ENCODE results near the gene PGK1. TPM values are rescaled to one million over a fixed set of nuclear protein-coding genes. Genes with fewer than 3 reads are reported as not detected.

PGK1 gene
- total RNA-seq, 1 donor from 2014 or later, result 261 TPM

- ATAC-seq, result no peak
- H3K4me1 ChIP-seq, result peaks cover 41% of the 10 kb centered on the region
- TF ChIP-seq CTCF (IDR thresholded peaks at IDR 0.05), result no peak
- no peaks in the 10 kb centered on the region for H3K27me3 ChIP-seq (ENCODE audit: low read depth)
- H3K27ac ChIP-seq, result no peak overlapping the region
- intact Hi-C loops (cut with DNase I), result no loop called here
- DNase-seq, result no peak
- no peaks in the 10 kb centered on the region for H3K9me3 ChIP-seq
- H3K36me3 ChIP-seq, result peaks cover 9% of the 10 kb centered on the region
- H3K4me3 ChIP-seq, result peak overlapping the region; percentile 72
Measured at GRCh38 chrX:78106651-78106986, 2.6 kb downstream of the PGK1 start.

- Histone ChIP-seq H3K27ac (no peak overlapping the region), H3K4me3 (no peak overlapping the region), H3K27me3 (ENCODE audit: low read depth) (no peaks in the 10 kb centered on the region), H3K36me3 (peaks cover 31% of the 10 kb centered on the region), H3K9me3 (no peaks in the 10 kb centered on the region), H3K4me1 (peaks cover 41% of the 10 kb centered on the region)
- intact Hi-C loops (cut with DNase I), result no loop called here
- DNase-seq (no peak), ATAC-seq (no peak)
- TF ChIP-seq CTCF (IDR thresholded peaks at IDR 0.05), result no peak
Measured at GRCh38 chrX:78109458-78109857, 5.4 kb downstream of the PGK1 start.

GRCh38 chrX:78111140-78111931 lies 7.3 kb downstream of the PGK1 start:
- intact Hi-C loops (cut with DNase I), result no loop called here
- peaks cover 49% of the 10 kb centered on the region for H3K36me3 ChIP-seq
- ATAC-seq (no peak), DNase-seq (no peak)
- no peaks in the 10 kb centered on the region for H3K27me3 ChIP-seq (ENCODE audit: low read depth)
- no peak overlapping the region for H3K27ac ChIP-seq
- no peak for TF ChIP-seq CTCF (IDR thresholded peaks at IDR 0.05)
- no peak overlapping the region for H3K4me3 ChIP-seq
- H3K4me1 ChIP-seq, result peaks cover 29% of the 10 kb centered on the region
- H3K9me3 ChIP-seq, result no peaks in the 10 kb centered on the region

- no peaks in the 10 kb centered on the region for H3K4me1 ChIP-seq
- DNase-seq, result no peak
- H3K27ac ChIP-seq, result no peak overlapping the region
- H3K9me3 ChIP-seq, result no peaks in the 10 kb centered on the region
- H3K36me3 ChIP-seq, result peaks cover 92% of the 10 kb centered on the region
- no peak overlapping the region for H3K4me3 ChIP-seq
- no peak for ATAC-seq
- intact Hi-C loops (cut with DNase I), result no loop called here
- TF ChIP-seq CTCF (IDR thresholded peaks at IDR 0.05), result no peak
- H3K27me3 ChIP-seq (ENCODE audit: low read depth), result no peaks in the 10 kb centered on the region
Measured at GRCh38 chrX:78116365-78116764, 12.3 kb downstream of the PGK1 start.

GRCh38 chrX:78116766-78117165 lies 12.7 kb downstream of the PGK1 start:
- Histone ChIP-seq H3K4me1 (no peaks in the 10 kb centered on the region), H3K27ac (no peak overlapping the region), H3K4me3 (no peak overlapping the region), H3K36me3 (peaks cover 92% of the 10 kb centered on the region), H3K9me3 (no peaks in the 10 kb centered on the region), H3K27me3 (ENCODE audit: low read depth) (no peaks in the 10 kb centered on the region)
- DNase-seq, result no peak
- TF ChIP-seq CTCF (IDR thresholded peaks at IDR 0.05), result no peak
- ATAC-seq, result no peak
- intact Hi-C loops (cut with DNase I), result no loop called here
